Adrenal gland (tissue), 5 donors: ENCODE measurements around the gene COQ9.

Experiments used
- CTCF ChIP-seq, 6 experiments: fragments of 450-650 bp in 4 of 6; fragments of 200-600 bp in 2 of 6; sonication (generic) in 1 of 6; IDR thresholded peaks; 1 replicate in 5 of 6; 2 replicates in 1 of 6; pipeline versions ENCODE4 v1.5.1 to v1.8.0; 2016 to 2021; ENCODE audit warnings: antibody characterized with exemption in 6 of 6, mild to moderate bottlenecking in 2 of 6, moderate library complexity in 1 of 6
- POLR2A ChIP-seq, 2 donors: fragments of 450-650 bp; IDR thresholded peaks; one replicate each; pipeline ENCODE4 v1.6.1; 2017; ENCODE audit warnings: antibody characterized with exemption in 2 of 2, mild to moderate bottlenecking in 2 of 2, moderate library complexity in 1 of 2
- donor health status: DM: no; HTN: no; CAD: no.

GRCh38 chr16:57510016-57510871 is 63.0 kb downstream of the COQ9 start:
- TF ChIP-seq CTCF (IDR thresholded peaks at IDR 0.05) = no peak
- no peak for TF ChIP-seq POLR2A (IDR thresholded peaks at IDR 0.05)
